ENCODE measurements around the gene TEX54.
"Not testable (repeated sequence)": the region's sequence is repeated elsewhere in the genome, so short reads cannot be mapped to it uniquely, and the experiment has no call there.

TEX54 gene

GRCh38 chr11:62859281-62859703, 26.7 kb upstream of the TEX54 start:
- not testable (repeated sequence) for H3K27me3 Mint-ChIP-seq, H3K9me3 Mint-ChIP-seq
- Mint-ChIP-seq H3K27ac (peak overlapping the region; percentile 74), H3K4me3 (peak overlapping the region; percentile 15), H3K36me3 (peaks cover 16% of the 10 kb centered on the region), H3K4me1 (peaks cover 20% of the 10 kb centered on the region)

DNA sequence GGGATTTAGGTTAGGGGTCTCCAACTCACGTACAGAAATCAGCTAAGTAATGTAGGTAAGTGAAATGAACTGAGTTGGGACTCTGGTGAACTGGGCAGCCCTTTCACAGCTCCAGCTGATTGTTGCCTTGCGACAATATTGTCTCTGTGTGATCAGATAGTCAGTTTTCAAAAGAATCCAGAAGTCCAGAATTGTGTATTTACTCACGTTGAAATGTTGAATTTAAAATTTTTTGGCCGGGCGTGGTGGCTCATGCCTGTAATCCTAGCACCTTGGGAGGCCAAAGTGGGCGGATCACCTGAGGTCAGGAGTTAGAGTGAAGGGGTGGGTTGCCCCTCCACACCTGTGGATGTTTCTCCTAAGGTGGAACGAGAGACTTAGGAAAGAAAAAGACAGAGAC, 25.6 kb upstream of the TEX54 start:
- no peaks in the 10 kb centered on the region for H3K27me3 Mint-ChIP-seq
- H3K4me3 Mint-ChIP-seq = peak overlapping the region; percentile 95
- H3K27ac Mint-ChIP-seq = no peak overlapping the region
- H3K4me1 Mint-ChIP-seq = peaks cover 30% of the 10 kb centered on the region
- H3K36me3 Mint-ChIP-seq = peaks cover 27% of the 10 kb centered on the region
- no peaks in the 10 kb centered on the region for H3K9me3 Mint-ChIP-seq

- peak overlapping the region; percentile 72 for H3K27ac Mint-ChIP-seq
- no peaks in the 10 kb centered on the region for H3K27me3 Mint-ChIP-seq
- H3K4me3 Mint-ChIP-seq = peak overlapping the region; percentile 95
- no peaks in the 10 kb centered on the region for H3K9me3 Mint-ChIP-seq
- peaks cover 32% of the 10 kb centered on the region for H3K36me3 Mint-ChIP-seq
- peaks cover 33% of the 10 kb centered on the region for H3K4me1 Mint-ChIP-seq
Measured at GRCh38 chr11:62857541-62857982, 24.9 kb upstream of the TEX54 start.

DNA sequence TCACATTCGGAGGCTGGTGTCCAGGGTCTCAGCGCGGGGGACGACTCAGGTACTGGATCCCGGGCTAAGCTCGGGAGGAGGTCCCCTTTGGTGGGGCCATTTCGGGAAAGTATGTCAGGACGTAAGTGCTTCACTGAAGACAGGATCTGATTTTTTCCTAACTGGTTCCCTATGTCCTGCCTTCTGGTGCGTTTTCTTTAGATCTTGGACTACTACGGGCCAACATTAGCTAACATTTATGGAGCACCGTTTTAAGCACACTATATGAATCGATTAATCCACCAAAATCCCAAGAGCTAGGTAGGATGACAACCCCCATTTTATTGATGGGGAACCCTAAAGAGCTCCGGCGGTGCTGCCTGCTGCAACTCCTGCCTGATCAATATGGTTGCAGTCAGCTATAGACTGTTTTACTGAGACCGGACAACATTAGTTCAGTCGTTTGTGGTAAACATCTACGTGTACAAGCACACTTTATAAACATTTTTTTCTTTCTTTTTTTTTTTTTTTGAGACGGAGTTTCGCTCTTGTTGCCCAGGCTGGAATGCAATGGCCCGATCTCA, 23.8 kb upstream of the TEX54 start:
- Mint-ChIP-seq H3K27me3 (no peaks in the 10 kb centered on the region), H3K9me3 (no peaks in the 10 kb centered on the region), H3K36me3 (peaks cover 38% of the 10 kb centered on the region), H3K27ac (peak overlapping the region; percentile 97), H3K4me1 (peaks cover 38% of the 10 kb centered on the region), H3K4me3 (peak overlapping the region; percentile 95)

- peak overlapping the region; percentile 95 for H3K4me3 Mint-ChIP-seq
- peaks cover 38% of the 10 kb centered on the region for H3K4me1 Mint-ChIP-seq
- H3K36me3 Mint-ChIP-seq = peaks cover 38% of the 10 kb centered on the region
- H3K27me3 Mint-ChIP-seq = no peaks in the 10 kb centered on the region
- H3K9me3 Mint-ChIP-seq = no peaks in the 10 kb centered on the region
- peak overlapping the region; percentile 97 for H3K27ac Mint-ChIP-seq
Measured at GRCh38 chr11:62855571-62856332, 23.1 kb upstream of the TEX54 start.

DNA sequence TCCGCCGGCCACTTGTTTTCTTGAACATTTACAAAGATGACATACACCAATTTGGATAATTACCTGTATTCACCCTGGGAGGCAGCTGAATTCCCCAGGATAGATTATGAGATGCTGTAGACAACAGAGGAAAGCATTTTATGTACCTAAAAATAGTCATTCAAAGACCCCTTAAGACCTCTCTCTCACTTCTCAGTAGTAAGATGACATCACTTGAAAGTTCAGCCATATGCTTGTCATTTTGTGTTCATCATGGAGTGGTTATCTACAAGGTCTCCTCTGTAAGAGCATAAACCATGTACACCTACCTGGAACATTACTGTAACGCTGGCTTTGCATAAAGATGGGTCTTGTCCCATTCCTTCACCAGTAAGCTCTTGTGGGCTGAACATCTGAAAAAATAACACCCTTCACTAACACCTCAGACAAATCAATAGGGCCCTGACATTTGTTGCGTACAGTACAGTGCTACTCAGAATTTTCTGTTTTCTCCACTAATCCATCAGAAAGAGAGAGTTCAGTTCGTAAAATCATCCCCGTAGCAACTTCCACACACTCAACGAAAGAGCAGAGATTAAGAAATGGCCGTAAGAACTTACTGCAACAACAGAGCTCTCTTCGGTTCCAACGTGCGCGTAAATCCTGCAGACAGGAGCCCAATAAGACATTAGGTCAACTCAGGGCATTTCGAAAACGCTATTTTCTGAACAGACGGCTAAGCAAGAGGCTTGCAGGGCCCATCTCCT, 22.4 kb upstream of the TEX54 start:
- Mint-ChIP-seq H3K4me1 (peaks cover 38% of the 10 kb centered on the region), H3K27ac (peak overlapping the region; percentile 97), H3K4me3 (peak overlapping the region; percentile 95), H3K27me3 (no peaks in the 10 kb centered on the region), H3K9me3 (no peaks in the 10 kb centered on the region), H3K36me3 (peaks cover 38% of the 10 kb centered on the region)

- peaks cover 38% of the 10 kb centered on the region for H3K36me3 Mint-ChIP-seq
- peak overlapping the region; percentile 95 for H3K4me3 Mint-ChIP-seq
- H3K9me3 Mint-ChIP-seq = no peaks in the 10 kb centered on the region
- H3K4me1 Mint-ChIP-seq = peaks cover 39% of the 10 kb centered on the region
- peak overlapping the region; percentile 97 for H3K27ac Mint-ChIP-seq
- no peaks in the 10 kb centered on the region for H3K27me3 Mint-ChIP-seq
Measured at GRCh38 chr11:62854013-62854824, 21.6 kb upstream of the TEX54 start.

- Mint-ChIP-seq H3K4me1 (peaks cover 42% of the 10 kb centered on the region), H3K9me3 (no peaks in the 10 kb centered on the region), H3K36me3 (peaks cover 38% of the 10 kb centered on the region)
Measured at GRCh38 chr11:62853279-62853965, 20.8 kb upstream of the TEX54 start.

DNA sequence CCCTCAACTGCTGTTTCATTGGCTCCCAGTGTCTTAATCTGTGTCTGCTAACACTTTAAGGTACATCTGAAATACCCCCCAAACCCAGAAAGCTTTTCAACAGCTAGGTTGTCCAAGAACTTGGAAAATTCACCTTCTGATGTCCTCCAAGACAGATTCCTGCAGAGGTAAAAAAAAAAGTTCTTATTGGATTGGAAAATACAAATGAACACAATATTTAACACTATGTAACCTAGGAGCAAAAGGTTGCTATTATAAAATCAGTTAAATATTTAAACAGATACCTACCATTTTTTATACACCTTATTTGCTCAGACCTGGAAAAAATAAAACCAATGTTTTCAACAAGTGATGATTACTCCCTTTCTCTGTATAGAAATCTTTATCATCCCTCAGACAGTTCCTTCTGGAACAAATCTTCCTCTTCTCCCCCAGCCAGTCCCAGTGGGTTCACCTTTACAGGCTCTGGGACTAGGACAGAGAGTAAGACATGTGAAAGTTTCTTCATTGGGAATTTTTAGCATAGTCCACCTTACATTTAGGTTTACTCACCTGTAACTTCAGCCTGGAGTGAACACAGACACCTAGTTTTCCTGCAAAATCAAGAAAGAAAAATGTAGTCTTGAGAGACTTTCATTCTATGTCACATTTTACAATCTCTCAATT, 20.0 kb upstream of the TEX54 start:
- H3K36me3 Mint-ChIP-seq = peaks cover 35% of the 10 kb centered on the region
- H3K9me3 Mint-ChIP-seq = no peaks in the 10 kb centered on the region
- peaks cover 34% of the 10 kb centered on the region for H3K4me1 Mint-ChIP-seq

More at GRCh38 chr11:62853279-62853965, 20.8 kb upstream of the TEX54 start:
- Mint-ChIP-seq H3K4me3 (peak overlapping the region; percentile 95), H3K27me3 (no peaks in the 10 kb centered on the region), H3K27ac (peak overlapping the region; percentile 97)

GRCh38 chr11:62851807-62852522, 19.3 kb upstream of the TEX54 start:
- Mint-ChIP-seq H3K36me3 (peaks cover 34% of the 10 kb centered on the region), H3K27ac (peak overlapping the region; percentile 96), H3K4me1 (peaks cover 31% of the 10 kb centered on the region), H3K9me3 (no peaks in the 10 kb centered on the region), H3K4me3 (peak overlapping the region; percentile 95), H3K27me3 (no peaks in the 10 kb centered on the region)

More for the DNA sequence above, 20.0 kb upstream of the TEX54 start:
- Mint-ChIP-seq H3K27ac (peak overlapping the region; percentile 97), H3K27me3 (no peaks in the 10 kb centered on the region), H3K4me3 (peak overlapping the region; percentile 95)

DNA sequence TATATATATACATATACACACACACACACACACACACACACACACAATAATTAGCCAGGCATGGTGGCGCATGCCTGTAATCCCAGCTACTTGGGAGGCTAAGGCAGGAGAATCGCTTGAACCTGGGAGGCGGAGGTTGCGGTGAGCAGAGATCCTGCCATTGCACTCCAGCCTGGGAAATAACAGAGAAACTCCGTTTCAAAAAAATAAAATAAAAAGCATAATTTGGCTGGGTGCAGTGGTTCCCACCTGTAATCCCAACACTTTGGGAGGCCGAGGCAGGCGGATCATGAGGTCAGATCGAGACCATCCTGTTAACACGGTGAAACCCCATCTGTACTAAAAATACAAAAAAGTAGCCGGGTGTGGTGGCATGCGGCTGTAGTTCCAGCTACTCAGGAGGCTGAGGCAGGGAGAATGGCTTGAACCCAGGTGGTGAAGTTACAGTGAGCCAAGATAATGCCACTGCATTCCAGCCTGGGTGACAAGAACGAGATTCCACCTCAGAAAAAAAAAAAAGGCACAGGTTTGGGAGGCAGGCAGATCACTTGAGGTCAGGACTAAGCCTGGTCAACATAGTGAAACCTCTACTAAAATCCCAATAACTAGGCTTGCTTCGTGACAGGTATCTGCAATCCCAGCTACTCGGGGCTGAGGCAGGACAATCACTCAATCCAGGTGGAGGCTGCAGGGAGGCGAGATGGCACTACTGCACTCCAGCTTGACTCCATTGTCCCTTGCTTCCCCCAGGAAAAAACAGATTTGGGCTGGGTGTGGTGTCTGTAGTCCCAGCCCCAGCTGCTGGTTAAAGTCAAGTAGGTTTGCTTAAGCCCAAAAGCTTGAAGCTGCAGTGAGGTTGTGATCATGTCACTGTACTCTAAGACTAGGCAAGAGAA, 18.5 kb upstream of the TEX54 start:
- Mint-ChIP-seq H3K4me3 (peak overlapping the region; percentile 95), H3K27ac (peak overlapping the region; percentile 96)

DNA sequence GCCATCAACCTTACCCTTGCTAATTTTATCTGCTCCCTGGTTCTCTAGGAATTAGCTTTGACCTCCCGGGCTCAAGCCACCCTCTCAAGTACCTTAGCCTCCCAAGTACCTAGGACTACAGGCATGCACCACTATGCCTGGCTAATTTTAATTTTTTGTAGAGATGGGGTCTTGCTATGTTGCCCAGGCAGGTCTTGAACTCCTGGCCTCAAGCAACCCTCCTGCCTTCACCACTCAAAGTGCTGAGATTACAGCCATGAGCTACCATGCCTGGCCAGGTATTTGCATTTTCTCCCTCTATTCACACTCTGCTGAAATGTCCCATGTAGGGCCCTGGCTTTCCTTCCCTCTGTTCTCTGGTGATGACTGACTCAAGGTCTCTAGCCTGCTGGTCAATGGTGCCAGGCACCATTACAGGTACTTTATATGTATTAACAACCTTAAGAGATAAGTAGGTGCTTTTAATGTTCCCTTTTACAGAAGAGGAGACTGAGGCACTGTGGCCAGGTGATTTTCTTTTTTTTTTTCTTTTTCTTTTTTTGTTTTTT, 15.2 kb upstream of the TEX54 start:
- Mint-ChIP-seq H3K4me1 (peaks cover 22% of the 10 kb centered on the region), H3K4me3 (no peak overlapping the region), H3K9me3 (no peaks in the 10 kb centered on the region), H3K36me3 (peaks cover 8% of the 10 kb centered on the region), H3K27me3 (no peaks in the 10 kb centered on the region), H3K27ac (no peak overlapping the region)

More for the DNA sequence above, 18.5 kb upstream of the TEX54 start:
- Mint-ChIP-seq H3K36me3 (peaks cover 34% of the 10 kb centered on the region), H3K4me1 (peaks cover 32% of the 10 kb centered on the region), H3K27me3 (no peaks in the 10 kb centered on the region), H3K9me3 (no peaks in the 10 kb centered on the region)

- no peak overlapping the region for H3K27ac Mint-ChIP-seq
- H3K4me3 Mint-ChIP-seq = no peak overlapping the region
- H3K4me1 Mint-ChIP-seq = peaks cover 12% of the 10 kb centered on the region
- no peaks in the 10 kb centered on the region for H3K9me3 Mint-ChIP-seq
- H3K27me3 Mint-ChIP-seq = no peaks in the 10 kb centered on the region
- H3K36me3 Mint-ChIP-seq = no peaks in the 10 kb centered on the region
Measured at GRCh38 chr11:62846177-62846576, 13.5 kb upstream of the TEX54 start.
